Colonic mucosa (tissue), 4 donors: Measurements from ENCODE around the gene ZNF189. TPM values are rescaled to one million over a fixed set of nuclear protein-coding genes. Genes with fewer than 3 reads are reported as not detected.
A peak's percentile ranks its signal among the peaks of the same experiment; 100 is the strongest.

ENCODE experiments used
- DNase-seq: peaks from one replicate; pipeline ENCODE4 v3.0.0-alpha.2; 2020
- H3K27ac ChIP-seq: fragments of 200-600 bp; one replicate; pipeline ENCODE4 v1.8.0; 2021
- H3K27me3 ChIP-seq: fragments of 200-600 bp; one replicate; pipeline ENCODE4 v1.8.0; 2021
- H3K36me3 ChIP-seq: fragments of 200-600 bp; one replicate; pipeline ENCODE4 v1.8.0; 2021
- H3K4me1 ChIP-seq: fragments of 200-600 bp; one replicate; pipeline ENCODE4 v1.8.0; 2021; ENCODE audit warnings: mild to moderate bottlenecking
- H3K4me3 ChIP-seq: fragments of 200-600 bp; one replicate; pipeline ENCODE4 v1.8.0; 2021
- H3K9ac ChIP-seq, 2 donors: one replicate each; pipeline ENCODE4 v1.7.0; 2013; ENCODE audit warnings: control low read depth in 2 of 2, low read depth in 2 of 2, low read length in 2 of 2
- H3K9me3 ChIP-seq: fragments of 200-600 bp; one replicate; pipeline ENCODE4 v1.8.0; 2021
- intact Hi-C: fragments of 100-400 bp; cut with DNase I; formaldehyde crosslinking; loops from one replicate; pipeline ENCODE4 v1.14.1; 2022
- total RNA-seq, 2 donors: library from RNA; stranded (reverse); fragmentation: NEBNext Ultra II Directional in 1 of 2; extraction: Animal tissue kit (Norgen Biotek cat#: 25700) in 1 of 2; gene quantifications; one replicate each; pipeline ENCODE4 v1.2.1, GENCODE V29; 2021
- TF ChIP-seq, protein P1 (sequence below): fragments of 200-600 bp; IDR thresholded peaks from one replicate; pipeline ENCODE4 v1.8.0; 2022; ENCODE audit warnings: antibody characterized with exemption, mild to moderate bottlenecking
- donor health status: healthy.
- donor health status: DM: no; HTN: no; CAD: no.
- donor health status: DM: no; HTN: no; CAD: no.

Gene ZNF189
- total RNA-seq, 2 donors from 2014 or later = 9.3 to 17.4 TPM

DNA sequence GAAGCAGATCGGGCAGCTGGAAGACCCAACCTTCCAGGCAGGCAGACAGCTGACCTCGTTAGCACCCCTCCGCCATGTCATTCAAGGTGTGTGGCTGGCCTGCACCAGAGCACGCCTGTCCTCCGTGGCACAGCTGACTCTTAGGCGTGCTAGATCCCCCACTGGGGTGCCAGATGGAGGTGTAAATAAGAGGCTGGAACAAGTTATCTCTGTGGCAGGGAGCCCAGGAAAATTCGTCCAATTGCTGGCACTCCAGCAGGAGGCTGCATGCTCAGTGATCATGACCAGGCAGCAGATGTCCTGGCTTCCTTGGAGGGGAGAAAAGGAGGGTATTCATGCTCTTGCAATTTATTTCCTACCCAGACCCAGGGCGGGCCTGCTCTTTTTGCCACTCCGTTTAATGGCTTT lies 44.7 kb downstream of the ZNF189 start:
- Histone ChIP-seq H3K36me3 (no peaks in the 10 kb centered on the region), H3K4me3 (no peak overlapping the region), H3K9ac (no peak overlapping the region), H3K27me3 (no peaks in the 10 kb centered on the region), H3K9me3 (no peaks in the 10 kb centered on the region), H3K4me1 (no peaks in the 10 kb centered on the region), H3K27ac (no peak overlapping the region)
- TF ChIP-seq, protein P1, sequence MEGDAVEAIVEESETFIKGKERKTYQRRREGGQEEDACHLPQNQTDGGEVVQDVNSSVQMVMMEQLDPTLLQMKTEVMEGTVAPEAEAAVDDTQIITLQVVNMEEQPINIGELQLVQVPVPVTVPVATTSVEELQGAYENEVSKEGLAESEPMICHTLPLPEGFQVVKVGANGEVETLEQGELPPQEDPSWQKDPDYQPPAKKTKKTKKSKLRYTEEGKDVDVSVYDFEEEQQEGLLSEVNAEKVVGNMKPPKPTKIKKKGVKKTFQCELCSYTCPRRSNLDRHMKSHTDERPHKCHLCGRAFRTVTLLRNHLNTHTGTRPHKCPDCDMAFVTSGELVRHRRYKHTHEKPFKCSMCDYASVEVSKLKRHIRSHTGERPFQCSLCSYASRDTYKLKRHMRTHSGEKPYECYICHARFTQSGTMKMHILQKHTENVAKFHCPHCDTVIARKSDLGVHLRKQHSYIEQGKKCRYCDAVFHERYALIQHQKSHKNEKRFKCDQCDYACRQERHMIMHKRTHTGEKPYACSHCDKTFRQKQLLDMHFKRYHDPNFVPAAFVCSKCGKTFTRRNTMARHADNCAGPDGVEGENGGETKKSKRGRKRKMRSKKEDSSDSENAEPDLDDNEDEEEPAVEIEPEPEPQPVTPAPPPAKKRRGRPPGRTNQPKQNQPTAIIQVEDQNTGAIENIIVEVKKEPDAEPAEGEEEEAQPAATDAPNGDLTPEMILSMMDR = no peak
- no peak for DNase-seq
- intact Hi-C loops = no loop called here

DNA sequence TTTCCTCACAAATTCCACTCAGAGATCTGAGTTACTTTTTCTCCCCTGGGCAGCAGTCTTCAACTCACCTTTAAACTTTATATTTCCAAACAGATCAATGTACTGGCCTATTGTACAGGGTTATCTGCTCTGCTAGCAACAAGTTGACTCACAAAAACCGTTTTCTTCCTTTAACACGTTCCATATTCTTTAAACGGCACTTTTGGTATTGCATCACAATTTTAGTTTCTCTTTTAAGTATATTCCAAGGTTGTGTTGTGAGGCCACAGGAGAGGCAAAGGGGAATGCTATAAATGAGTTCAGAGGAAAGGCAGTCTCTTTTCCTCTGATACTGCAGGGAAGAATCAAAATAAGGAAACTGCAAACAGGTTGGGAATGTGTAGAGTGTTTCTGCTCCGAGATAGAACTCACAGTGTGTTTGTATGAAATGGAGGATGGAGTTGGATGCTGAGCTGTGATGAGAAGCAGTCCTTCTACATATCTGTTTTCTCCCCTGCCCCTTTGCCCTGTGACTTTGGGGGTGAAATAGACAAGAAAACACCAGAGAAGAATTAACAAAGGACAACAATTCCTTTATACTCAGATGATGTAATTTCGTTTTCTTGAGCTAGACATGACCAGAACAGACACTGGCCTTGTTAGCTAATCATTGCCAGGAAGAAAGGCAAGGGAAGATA lies 46.8 kb downstream of the ZNF189 start:
- Histone ChIP-seq H3K4me1 (no peaks in the 10 kb centered on the region), H3K4me3 (no peak overlapping the region), H3K9ac (no peak overlapping the region)

DNA sequence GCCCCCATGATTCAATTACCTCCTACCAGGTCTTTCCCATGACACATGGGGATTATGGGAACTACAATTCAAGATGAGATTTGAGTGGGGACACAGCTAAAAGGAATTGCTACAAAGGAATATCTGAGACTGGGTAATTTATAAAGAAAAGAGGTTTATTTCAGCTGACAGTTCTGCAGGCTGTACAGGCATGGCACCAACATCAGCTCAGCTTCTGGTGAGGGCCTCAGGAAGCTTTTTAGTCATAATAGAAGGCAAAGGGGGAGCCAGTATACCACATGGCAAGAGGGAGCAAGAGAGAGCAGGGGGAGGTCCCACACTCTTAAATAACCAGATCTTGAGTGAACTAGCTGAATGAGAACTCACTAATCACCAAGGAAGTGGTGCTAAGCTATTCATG lies 48.1 kb downstream of the ZNF189 start:
- no peak for DNase-seq
- no peak overlapping the region for H3K27ac ChIP-seq
- H3K27me3 ChIP-seq = no peaks in the 10 kb centered on the region
- intact Hi-C loops = no loop called here
- TF ChIP-seq, protein P1 = no peak
- H3K4me1 ChIP-seq = no peaks in the 10 kb centered on the region
- no peaks in the 10 kb centered on the region for H3K36me3 ChIP-seq
- H3K9ac ChIP-seq = no peak overlapping the region
- H3K9me3 ChIP-seq = no peaks in the 10 kb centered on the region
- H3K4me3 ChIP-seq = no peak overlapping the region

More for the DNA sequence above, 46.8 kb downstream of the ZNF189 start:
- intact Hi-C loops = no loop called here
- H3K27ac ChIP-seq = no peak overlapping the region
- no peak for DNase-seq
- H3K36me3 ChIP-seq = no peaks in the 10 kb centered on the region
- no peaks in the 10 kb centered on the region for H3K27me3 ChIP-seq
- no peaks in the 10 kb centered on the region for H3K9me3 ChIP-seq
- TF ChIP-seq, protein P1 = no peak

DNA sequence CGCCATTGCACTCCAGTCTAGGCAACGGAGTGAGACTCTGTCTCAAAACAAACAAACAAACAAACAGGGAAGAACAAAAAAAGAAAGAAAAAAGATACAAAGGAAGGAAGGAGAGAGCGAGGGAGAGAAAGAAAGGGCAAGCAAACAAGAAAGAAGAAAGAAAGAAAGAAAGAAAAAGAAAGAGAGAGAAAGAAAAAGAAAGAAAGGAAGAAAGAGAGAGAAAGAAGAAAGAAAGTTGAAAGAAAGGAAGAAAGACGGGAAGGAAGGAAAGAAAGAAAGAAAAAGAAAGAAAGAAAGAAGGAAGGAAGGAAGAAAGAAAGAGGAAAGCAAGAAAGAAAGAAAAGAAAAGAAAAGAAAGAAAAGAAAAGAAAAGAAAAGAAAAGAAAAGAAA lies 50.0 kb downstream of the ZNF189 start:
- Histone ChIP-seq H3K27me3 (no peaks in the 10 kb centered on the region), H3K9me3 (no peaks in the 10 kb centered on the region), H3K4me3 (no peak overlapping the region), H3K27ac (no peak overlapping the region), H3K9ac (no peak overlapping the region), H3K36me3 (no peaks in the 10 kb centered on the region), H3K4me1 (no peaks in the 10 kb centered on the region)
- no peak for DNase-seq
- intact Hi-C loops = no loop called here
- TF ChIP-seq, protein P1 = no peak

DNA sequence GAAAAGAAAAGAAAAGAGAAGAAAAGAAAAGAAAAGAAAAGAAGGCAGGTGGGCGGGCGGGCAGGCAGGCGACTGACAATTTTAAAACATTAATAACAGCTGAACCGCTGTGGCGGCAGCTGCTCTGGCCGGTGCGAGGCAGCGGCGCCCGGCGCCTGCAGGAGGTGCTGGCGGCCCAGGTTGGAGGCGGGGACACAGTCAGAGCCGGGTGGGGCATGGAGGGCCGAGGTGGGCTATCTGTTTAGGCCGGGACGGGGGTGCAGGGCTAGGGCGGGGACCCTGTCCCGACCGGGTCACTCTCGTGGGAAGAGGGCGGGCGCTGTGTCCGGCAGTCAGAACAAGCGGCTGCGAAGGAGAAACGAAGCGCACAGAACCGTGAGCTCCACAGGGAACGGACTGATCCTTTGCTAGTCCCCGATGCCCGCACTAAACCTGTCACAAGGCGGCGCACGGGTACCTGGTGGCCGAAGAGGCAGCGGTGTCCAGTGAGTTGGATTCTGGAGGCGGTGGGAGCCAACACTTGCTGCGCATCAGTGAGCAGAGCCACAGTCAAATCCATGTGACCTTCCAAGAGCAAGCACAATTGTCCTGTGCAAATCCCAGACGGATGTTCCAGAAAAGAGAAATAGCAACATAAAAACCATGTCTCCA lies 50.5 kb downstream of the ZNF189 start:
- no peaks in the 10 kb centered on the region for H3K4me1 ChIP-seq
- H3K36me3 ChIP-seq = no peaks in the 10 kb centered on the region
- no peaks in the 10 kb centered on the region for H3K27me3 ChIP-seq
- no peak overlapping the region for H3K27ac ChIP-seq
- peak; percentile 84 for DNase-seq
- intact Hi-C loops = no loop called here
- H3K9ac ChIP-seq = peak overlapping the region; percentile 34 to 40
- TF ChIP-seq, protein P1 = peak; percentile 44
- H3K4me3 ChIP-seq = peak overlapping the region; percentile 56
- no peaks in the 10 kb centered on the region for H3K9me3 ChIP-seq
